Colonic mucosa (tissue), 4 donors: ENCODE data around the gene LDHD. TPM values are rescaled to one million over a fixed set of nuclear protein-coding genes. Genes with fewer than 3 reads are reported as not detected.

ENCODE experiments used
- DNase-seq: peaks from one replicate; pipeline ENCODE4 v3.0.0-alpha.2; 2020
- H3K27ac ChIP-seq: fragments of 200-600 bp; one replicate; pipeline ENCODE4 v1.8.0; 2021
- H3K27me3 ChIP-seq: fragments of 200-600 bp; one replicate; pipeline ENCODE4 v1.8.0; 2021
- H3K36me3 ChIP-seq: fragments of 200-600 bp; one replicate; pipeline ENCODE4 v1.8.0; 2021
- H3K4me1 ChIP-seq: fragments of 200-600 bp; one replicate; pipeline ENCODE4 v1.8.0; 2021; ENCODE audit warnings: mild to moderate bottlenecking
- H3K4me3 ChIP-seq: fragments of 200-600 bp; one replicate; pipeline ENCODE4 v1.8.0; 2021
- H3K9ac ChIP-seq, 2 donors: one replicate each; pipeline ENCODE4 v1.7.0; 2013; ENCODE audit warnings: control low read depth in 2 of 2, low read depth in 2 of 2, low read length in 2 of 2
- H3K9me3 ChIP-seq: fragments of 200-600 bp; one replicate; pipeline ENCODE4 v1.8.0; 2021
- intact Hi-C: fragments of 100-400 bp; cut with DNase I; formaldehyde crosslinking; loops from one replicate; pipeline ENCODE4 v1.14.1; 2022
- total RNA-seq, 2 donors: library from RNA; stranded (reverse); fragmentation: NEBNext Ultra II Directional in 1 of 2; extraction: Animal tissue kit (Norgen Biotek cat#: 25700) in 1 of 2; gene quantifications; one replicate each; pipeline ENCODE4 v1.2.1, GENCODE V29; 2021
- TF ChIP-seq, protein P1 (sequence below): fragments of 200-600 bp; IDR thresholded peaks from one replicate; pipeline ENCODE4 v1.8.0; 2022; ENCODE audit warnings: antibody characterized with exemption, mild to moderate bottlenecking
- donor health status: healthy.
- donor health status: DM: no; HTN: no; CAD: no.
- donor health status: DM: no; HTN: no; CAD: no.

The LDHD gene
- total RNA-seq, 2 donors from 2014 or later = 31.4 to 105 TPM

DNA sequence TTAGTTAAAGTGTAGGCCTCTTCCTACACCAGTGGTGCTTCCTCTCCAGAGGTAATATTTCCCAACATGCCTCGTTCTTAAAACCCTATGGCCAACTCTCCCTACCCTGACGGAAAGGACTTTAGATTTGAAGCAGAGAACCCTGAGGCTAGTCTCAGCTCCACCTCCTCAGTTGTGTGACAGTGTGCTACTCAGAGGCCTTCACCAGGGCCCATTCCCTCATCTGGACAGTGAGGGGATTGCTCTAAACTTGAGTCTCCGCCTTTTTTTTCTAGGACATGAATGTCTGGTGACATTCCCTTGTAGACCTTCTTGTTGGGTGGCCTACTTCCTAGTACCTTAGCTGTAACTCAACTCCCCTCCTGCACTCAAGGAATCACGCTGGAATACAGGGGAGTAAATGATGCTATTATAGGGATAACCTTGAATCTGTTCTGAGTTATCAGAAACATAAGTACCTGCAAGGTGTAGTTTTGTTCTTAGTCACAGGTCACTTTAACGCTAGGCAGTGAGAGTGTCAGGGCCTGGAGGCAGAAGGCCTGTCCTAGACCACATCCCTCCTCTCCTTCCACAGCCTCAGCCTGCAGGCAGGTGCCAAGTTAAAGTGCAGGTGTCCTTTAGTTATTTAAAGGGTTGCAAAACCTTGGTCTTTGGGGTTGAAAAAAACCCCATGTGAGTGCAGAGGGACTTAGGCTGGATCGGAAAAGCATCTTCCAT is 26.9 kb downstream of the LDHD start:
- H3K27me3 ChIP-seq = no peaks in the 10 kb centered on the region

DNA sequence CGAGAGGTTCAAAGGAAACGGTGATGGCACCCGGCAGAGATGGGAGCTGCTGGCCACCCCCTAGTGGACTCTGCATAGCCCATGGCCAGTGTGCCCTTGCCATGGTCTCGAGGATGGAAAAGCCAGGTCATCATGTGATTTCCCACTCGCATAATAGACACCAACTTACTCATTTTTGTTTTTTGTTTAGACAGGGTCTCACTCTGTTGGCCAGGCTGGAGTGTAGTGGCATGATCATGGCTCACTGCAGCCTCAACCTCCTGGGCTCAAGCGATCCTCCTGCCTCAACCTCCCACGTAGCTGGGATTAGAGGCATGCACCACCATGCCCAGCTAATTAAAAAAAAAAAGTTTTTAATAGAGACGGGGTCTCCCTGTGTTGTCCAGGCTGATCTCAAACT is 27.6 kb downstream of the LDHD start:
- intact Hi-C loops = no loop called here
- DNase-seq = no peak

More for the DNA sequence above, 26.9 kb downstream of the LDHD start:
- Histone ChIP-seq H3K9me3 (no peaks in the 10 kb centered on the region), H3K9ac (no peak overlapping the region), H3K27ac (no peak overlapping the region), H3K36me3 (no peaks in the 10 kb centered on the region), H3K4me1 (peaks cover 7% of the 10 kb centered on the region), H3K4me3 (no peak overlapping the region)
- TF ChIP-seq, protein P1, sequence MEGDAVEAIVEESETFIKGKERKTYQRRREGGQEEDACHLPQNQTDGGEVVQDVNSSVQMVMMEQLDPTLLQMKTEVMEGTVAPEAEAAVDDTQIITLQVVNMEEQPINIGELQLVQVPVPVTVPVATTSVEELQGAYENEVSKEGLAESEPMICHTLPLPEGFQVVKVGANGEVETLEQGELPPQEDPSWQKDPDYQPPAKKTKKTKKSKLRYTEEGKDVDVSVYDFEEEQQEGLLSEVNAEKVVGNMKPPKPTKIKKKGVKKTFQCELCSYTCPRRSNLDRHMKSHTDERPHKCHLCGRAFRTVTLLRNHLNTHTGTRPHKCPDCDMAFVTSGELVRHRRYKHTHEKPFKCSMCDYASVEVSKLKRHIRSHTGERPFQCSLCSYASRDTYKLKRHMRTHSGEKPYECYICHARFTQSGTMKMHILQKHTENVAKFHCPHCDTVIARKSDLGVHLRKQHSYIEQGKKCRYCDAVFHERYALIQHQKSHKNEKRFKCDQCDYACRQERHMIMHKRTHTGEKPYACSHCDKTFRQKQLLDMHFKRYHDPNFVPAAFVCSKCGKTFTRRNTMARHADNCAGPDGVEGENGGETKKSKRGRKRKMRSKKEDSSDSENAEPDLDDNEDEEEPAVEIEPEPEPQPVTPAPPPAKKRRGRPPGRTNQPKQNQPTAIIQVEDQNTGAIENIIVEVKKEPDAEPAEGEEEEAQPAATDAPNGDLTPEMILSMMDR = no peak
- intact Hi-C loops = no loop called here
- no peak for DNase-seq

DNA sequence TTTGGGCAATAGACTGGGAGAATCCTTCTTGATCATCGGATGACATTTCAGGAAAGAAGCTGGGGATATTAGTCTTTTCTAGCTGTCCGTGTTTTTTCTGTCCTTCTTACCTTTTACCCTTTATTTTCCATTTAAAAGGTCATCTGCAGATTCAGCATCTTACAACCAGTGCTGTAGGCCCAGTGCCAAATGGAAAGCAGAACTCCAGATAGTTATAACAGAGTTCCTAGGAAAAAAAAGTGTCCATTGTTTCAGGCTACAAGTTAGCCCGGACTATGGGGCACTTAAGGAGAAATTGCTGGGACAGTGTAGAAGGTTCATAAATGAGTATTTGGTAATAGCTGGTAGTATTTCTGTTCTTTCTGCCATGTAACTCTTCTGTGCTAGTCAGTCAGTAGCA is 28.4 kb downstream of the LDHD start:
- no peak overlapping the region for H3K27ac ChIP-seq
- no peaks in the 10 kb centered on the region for H3K36me3 ChIP-seq
- H3K9ac ChIP-seq = no peak overlapping the region
- peaks cover 7% of the 10 kb centered on the region for H3K4me1 ChIP-seq
- intact Hi-C loops = no loop called here
- H3K9me3 ChIP-seq = no peaks in the 10 kb centered on the region
- no peaks in the 10 kb centered on the region for H3K27me3 ChIP-seq
- no peak for DNase-seq
- no peak overlapping the region for H3K4me3 ChIP-seq
- TF ChIP-seq, protein P1 = no peak

More for the DNA sequence above, 27.6 kb downstream of the LDHD start:
- Histone ChIP-seq H3K9ac (no peak overlapping the region), H3K27me3 (no peaks in the 10 kb centered on the region), H3K27ac (no peak overlapping the region), H3K36me3 (no peaks in the 10 kb centered on the region), H3K4me3 (no peak overlapping the region), H3K9me3 (no peaks in the 10 kb centered on the region), H3K4me1 (peaks cover 7% of the 10 kb centered on the region)
- TF ChIP-seq, protein P1 = no peak

DNA sequence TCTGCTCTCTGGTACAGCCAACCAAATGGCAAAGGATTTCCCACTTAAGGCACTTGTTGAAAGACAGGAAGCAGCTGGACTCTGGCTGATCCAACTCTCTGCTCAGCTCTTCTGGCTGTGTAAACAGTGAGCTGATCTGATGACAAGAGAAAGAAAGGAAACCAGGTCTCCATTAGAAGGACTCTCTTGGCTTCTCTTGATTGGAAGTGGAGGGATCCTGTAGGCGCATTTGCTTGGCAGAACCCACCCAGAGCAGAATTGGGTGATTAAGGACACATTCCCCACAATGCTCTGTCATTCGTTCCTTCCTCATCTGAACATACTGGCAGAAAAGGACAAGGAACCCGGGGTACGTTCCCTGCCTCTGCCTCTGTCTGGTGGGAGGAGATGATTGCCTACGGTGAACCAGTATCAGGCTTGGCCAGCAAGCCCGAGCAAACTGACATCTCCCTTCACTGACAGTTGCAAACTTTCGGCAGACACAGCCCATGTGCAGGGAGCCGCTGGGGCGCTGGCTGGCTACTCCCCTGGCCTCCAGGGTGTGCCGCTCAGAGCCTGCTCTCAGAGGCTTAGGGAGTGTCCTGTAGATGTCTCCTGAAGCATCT is 29.1 kb downstream of the LDHD start:
- intact Hi-C loops = no loop called here
- TF ChIP-seq, protein P1 = no peak
- peak; percentile 70 for DNase-seq
- peak overlapping the region in 1 of 2 donors; percentile 31 for H3K9ac ChIP-seq
- no peaks in the 10 kb centered on the region for H3K36me3 ChIP-seq
- H3K4me1 ChIP-seq = peaks cover 7% of the 10 kb centered on the region
- H3K4me3 ChIP-seq = no peak overlapping the region
- H3K9me3 ChIP-seq = no peaks in the 10 kb centered on the region
- no peaks in the 10 kb centered on the region for H3K27me3 ChIP-seq
- peak overlapping the region; percentile 46 for H3K27ac ChIP-seq

DNA sequence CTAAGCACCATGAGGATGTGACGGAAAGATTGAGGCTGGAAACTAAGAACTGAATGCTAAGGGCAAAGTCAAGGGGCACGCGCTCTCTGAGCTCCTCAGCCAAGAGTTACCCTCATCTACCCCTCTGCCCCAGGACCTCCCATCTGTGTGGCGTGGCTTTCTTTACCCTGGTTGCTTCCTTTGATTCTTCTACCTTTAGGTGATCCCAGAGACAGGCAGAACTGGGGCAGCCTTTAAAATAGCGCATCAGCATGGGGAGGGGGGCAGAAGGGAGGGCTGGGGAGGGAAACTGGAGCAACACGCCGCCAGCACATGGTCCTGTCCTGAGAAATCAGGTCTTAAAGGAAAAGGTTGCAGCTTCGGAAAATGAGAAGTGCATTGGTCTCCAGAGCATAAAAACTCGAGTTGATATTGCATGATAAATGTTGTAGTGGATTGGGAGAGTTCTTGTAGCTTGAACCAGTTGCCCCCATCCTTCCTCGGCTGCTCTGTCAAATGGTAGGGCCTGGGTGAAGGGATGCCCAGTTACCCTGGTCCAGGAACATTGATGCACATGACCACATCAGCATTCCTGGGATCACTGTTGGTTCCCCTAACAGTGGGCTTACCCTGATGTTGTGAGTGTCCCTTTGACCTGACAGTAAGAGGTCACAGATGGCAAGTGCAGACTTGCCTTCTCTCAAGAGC is 29.7 kb downstream of the LDHD start:
- H3K9me3 ChIP-seq = no peaks in the 10 kb centered on the region
- no peak overlapping the region for H3K4me3 ChIP-seq
- peak overlapping the region; percentile 46 for H3K27ac ChIP-seq
- TF ChIP-seq, protein P1 = no peak
- H3K36me3 ChIP-seq = no peaks in the 10 kb centered on the region
- H3K27me3 ChIP-seq = no peaks in the 10 kb centered on the region
- H3K9ac ChIP-seq = no peak overlapping the region
- no peak for DNase-seq
- H3K4me1 ChIP-seq = peaks cover 7% of the 10 kb centered on the region
- intact Hi-C loops = no loop called here
